Lower lobe of right lung (tissue), 2 donors: ENCODE results near the gene CNPY2. TPM values are rescaled to one million over a fixed set of nuclear protein-coding genes. Genes with fewer than 3 reads are reported as not detected.

Experiments used
- ATAC-seq, 2 donors: fragments of 200-7000 bp; cut with Tn5 transposase; one replicate each; pipeline ENCODE4 v1.9.1; 2020 to 2022; ENCODE audit warnings: mild to moderate bottlenecking in 2 of 2, moderate library complexity in 2 of 2
- DNase-seq: peaks from one replicate; pipeline ENCODE4 v3.0.0-alpha.2; 2020
- H3K27ac ChIP-seq: fragments of 200-600 bp; one replicate; pipeline ENCODE4 v1.8.0; 2022
- H3K27me3 ChIP-seq: fragments of 200-600 bp; one replicate; pipeline ENCODE4 v1.8.0; 2022; ENCODE audit warnings: low read depth
- H3K36me3 ChIP-seq: fragments of 200-600 bp; one replicate; pipeline ENCODE4 v1.8.0; 2022; ENCODE audit warnings: mild to moderate bottlenecking
- H3K4me1 ChIP-seq: fragments of 200-600 bp; one replicate; pipeline ENCODE4 v1.8.0; 2022
- H3K4me3 ChIP-seq: fragments of 200-600 bp; one replicate; pipeline ENCODE4 v1.8.0; 2022; ENCODE audit warnings: mild to moderate bottlenecking
- H3K9me3 ChIP-seq: fragments of 200-600 bp; one replicate; pipeline ENCODE4 v1.8.0; 2022
- CTCF ChIP-seq: fragments of 200-600 bp; IDR thresholded peaks from one replicate; pipeline ENCODE4 v1.8.0; 2022; ENCODE audit warnings: antibody characterized with exemption, mild to moderate bottlenecking
- intact Hi-C: fragments of 100-400 bp; cut with DNase I; formaldehyde crosslinking; loops from one replicate; pipeline ENCODE4 v1.11.0; 2022
- total RNA-seq: library from RNA; stranded (reverse); fragmentation: NEBNext Ultra II Directional; extraction: Animal tissue kit (Norgen Biotek cat#: 25700); gene quantifications from one replicate; pipeline ENCODE4 v1.2.1, GENCODE V29; 2021
- donor health status: DM: no; HTN: yes; CAD: no; lungs with severe emphysema.

The CNPY2 gene
- total RNA-seq, 1 donor from 2014 or later: 91.5 TPM

DNA sequence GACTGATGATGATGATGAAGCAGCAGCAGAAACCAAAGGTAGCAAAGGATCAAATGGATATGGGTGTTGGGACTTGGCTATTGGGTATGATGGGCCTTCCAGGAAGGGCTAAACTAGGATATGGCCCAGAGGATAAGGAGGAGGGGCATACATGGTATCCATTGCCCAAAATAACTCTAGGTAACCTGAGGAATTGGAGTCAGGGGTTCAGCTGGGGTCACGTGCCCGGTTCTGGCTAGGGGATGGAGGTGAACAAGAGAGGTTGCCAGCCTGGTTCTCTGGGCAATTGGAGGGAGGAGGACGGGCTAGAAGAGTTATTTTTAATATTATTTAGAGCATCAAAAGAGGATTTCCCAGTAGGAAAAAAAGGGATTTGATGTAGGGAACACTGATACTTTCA lies 54.9 kb downstream of the CNPY2 start:
- intact Hi-C loops: no loop called here
- no peak for DNase-seq
- H3K27me3 ChIP-seq: no peaks in the 10 kb centered on the region

DNA sequence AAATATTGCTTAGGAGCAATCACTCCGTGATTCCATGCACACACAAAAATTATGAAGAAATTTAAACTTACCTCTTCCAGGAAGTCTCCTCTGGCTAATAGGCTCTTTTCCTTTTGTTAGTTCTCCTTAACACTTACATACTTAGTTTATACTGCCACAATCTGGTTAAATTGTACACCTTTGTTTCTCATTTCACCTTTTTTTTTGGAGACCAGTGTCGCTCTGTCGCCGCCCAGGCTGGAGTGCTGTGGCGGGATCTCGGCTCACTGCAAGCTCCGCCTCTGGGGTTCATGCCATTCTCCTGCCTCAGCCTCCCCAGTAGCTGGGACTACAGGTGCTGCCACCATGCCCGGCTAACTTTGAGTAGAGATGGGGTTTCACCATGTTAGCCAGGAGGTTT lies 55.4 kb downstream of the CNPY2 start:
- ATAC-seq (no peak), DNase-seq (no peak)
- H3K36me3 ChIP-seq: peaks cover 13% of the 10 kb centered on the region
- no peak overlapping the region for H3K4me3 ChIP-seq
- no peak overlapping the region for H3K27ac ChIP-seq
- no peak for TF ChIP-seq CTCF
- intact Hi-C loops: no loop called here
- H3K27me3 ChIP-seq: no peaks in the 10 kb centered on the region
- peaks cover 30% of the 10 kb centered on the region for H3K4me1 ChIP-seq
- no peaks in the 10 kb centered on the region for H3K9me3 ChIP-seq

More for the DNA sequence above, 54.9 kb downstream of the CNPY2 start:
- Histone ChIP-seq H3K36me3 (peaks cover 7% of the 10 kb centered on the region), H3K9me3 (no peaks in the 10 kb centered on the region), H3K27ac (no peak overlapping the region), H3K4me3 (no peak overlapping the region), H3K4me1 (peaks cover 27% of the 10 kb centered on the region)
- ATAC-seq: no peak
- no peak for TF ChIP-seq CTCF

Other genes with a start within 250 kb of the CNPY2 start
- gene ERBB3, start 235.8 kb downstream of the CNPY2 start, total RNA-seq: 80.5 TPM
- 69.4 TPM for gene PA2G4, start 211.4 kb downstream of the CNPY2 start, total RNA-seq
- gene RPL41, start 199.4 kb downstream of the CNPY2 start, total RNA-seq: 2,837 TPM
- 12.5 TPM for gene ZC3H10, start 197.7 kb downstream of the CNPY2 start, total RNA-seq
- 114 TPM for gene ESYT1, start 187.7 kb downstream of the CNPY2 start, total RNA-seq
- 21.4 TPM for gene MYL6B, start 163.4 kb downstream of the CNPY2 start, total RNA-seq
- 1,292 TPM for gene MYL6, start 157.6 kb downstream of the CNPY2 start, total RNA-seq
- gene SMARCC2, start 126.5 kb downstream of the CNPY2 start, total RNA-seq: 115 TPM
- gene RNF41, start 94.1 kb downstream of the CNPY2 start, total RNA-seq: 49.8 TPM
- 20.9 TPM for gene NABP2, start 91.6 kb downstream of the CNPY2 start, total RNA-seq
- gene SLC39A5, start 85.9 kb downstream of the CNPY2 start, total RNA-seq: not detected
- 27.8 TPM for gene ANKRD52, start 57.6 kb downstream of the CNPY2 start, total RNA-seq
- 12.8 TPM for gene COQ10A, start 49.0 kb downstream of the CNPY2 start, total RNA-seq
- gene CS, start 15.7 kb downstream of the CNPY2 start, total RNA-seq: 175 TPM
- 93.5 TPM for gene PAN2, start 18.0 kb upstream of the CNPY2 start, total RNA-seq
- 0.56 TPM for gene IL23A, start 22.9 kb upstream of the CNPY2 start, total RNA-seq
- 213 TPM for gene STAT2, start 44.1 kb upstream of the CNPY2 start, total RNA-seq
- gene APOF, start 46.9 kb upstream of the CNPY2 start, total RNA-seq: not detected
- 10.6 TPM for gene TIMELESS, start 133.4 kb upstream of the CNPY2 start, total RNA-seq
- not detected for gene MIP, start 138.7 kb upstream of the CNPY2 start, total RNA-seq
- 3.1 TPM for gene SPRYD4, start 152.6 kb upstream of the CNPY2 start, total RNA-seq
- 4.8 TPM for gene GLS2, start 172.2 kb upstream of the CNPY2 start, total RNA-seq
- 129 TPM for gene RBMS2, start 205.8 kb upstream of the CNPY2 start, total RNA-seq